Smooth muscle cell (in vitro differentiated cells): Measurements from ENCODE around the gene SELENBP1. TPM values are rescaled to one million over a fixed set of nuclear protein-coding genes. Genes with fewer than 3 reads are reported as not detected.
A peak's percentile ranks its signal among the peaks of the same experiment; 100 is the strongest.

Experiments used
- DNase-seq: peaks from one replicate; lab custom pipeline; 2025; ENCODE audit not compliant: unreplicated experiment; lab: John Stamatoyannopoulos, UW
- H2AFZ ChIP-seq: fragments of 200-600 bp; sonication (generic); 2 replicates; pipeline ENCODE4 v1.6.0; 2016; ENCODE audit warnings: antibody characterized with exemption, low read depth, mild to moderate bottlenecking
- H3F3A ChIP-seq: fragments of 200-600 bp; sonication (generic); 2 replicates; pipeline ENCODE4 v1.6.0; 2017; ENCODE audit warnings: antibody characterized with exemption, low read depth
- H3K27ac ChIP-seq: fragments of 200-600 bp; sonication (generic); 2 replicates; pipeline ENCODE4 v1.5.1; 2016; ENCODE audit warnings: low read depth, mild to moderate bottlenecking
- H3K27me3 ChIP-seq: fragments of 200-600 bp; sonication (generic); 2 replicates; pipeline ENCODE4 v1.6.1; 2016; ENCODE audit warnings: low read depth, mild to moderate bottlenecking
- H3K36me3 ChIP-seq: fragments of 200-600 bp; sonication (generic); 2 replicates; pipeline ENCODE4 v1.5.1; 2016; ENCODE audit warnings: low read depth
- H3K4me1 ChIP-seq: fragments of 200-600 bp; sonication (generic); 2 replicates; pipeline ENCODE4 v1.5.1; 2016; ENCODE audit warnings: low read depth
- H3K4me2 ChIP-seq: fragments of 200-600 bp; sonication (generic); 2 replicates; pipeline ENCODE4 v1.6.0; 2016; ENCODE audit warnings: mild to moderate bottlenecking
- H3K4me3 ChIP-seq: fragments of 200-600 bp; sonication (generic); 2 replicates; pipeline ENCODE4 v1.5.1; 2016; ENCODE audit warnings: mild to moderate bottlenecking
- H3K79me2 ChIP-seq: fragments of 200-600 bp; sonication (generic); 2 replicates; pipeline ENCODE4 v1.6.0; 2016; ENCODE audit warnings: low read depth, mild to moderate bottlenecking
- H3K9ac ChIP-seq: fragments of 200-600 bp; sonication (generic); 2 replicates; pipeline ENCODE4 v1.6.0; 2016; ENCODE audit warnings: low read depth
- H3K9me3 ChIP-seq: fragments of 200-600 bp; sonication (generic); replicated peaks from 2 replicates; pipeline ENCODE4 v1.5.1; 2016; ENCODE audit warnings: low read depth
- H4K20me1 ChIP-seq: fragments of 200-600 bp; sonication (generic); 2 replicates; pipeline ENCODE4 v1.6.0; 2016; ENCODE audit warnings: low read depth
- CTCF ChIP-seq: fragments of 200-600 bp; sonication (generic); IDR thresholded peaks from 2 replicates; pipeline ENCODE4 v1.5.1; 2017; ENCODE audit warnings: borderline replicate concordance, mild to moderate bottlenecking, antibody characterized with exemption; ENCODE audit not compliant: insufficient read depth, poor library complexity, severe bottlenecking
- WGBS: methylation state at CpG from one replicate; pipeline ENCODE4 v1.1.7; 2016; ENCODE audit warnings: low lambda C conversion rate; 5-methylcytosine and 5-hydroxymethylcytosine counted together
- polyA plus RNA-seq: library from polyadenylated mRNA; unstranded; fragments of >200 nt; fragmentation: Nextera tagmentation; extraction: Ambion mirVana; gene quantifications from 2 replicates; pipeline ENCODE4 v1.2.1, GENCODE V29; 2016
- total RNA-seq: library from RNA; depleted of rRNA; stranded (reverse); fragments of >200 nt; gene quantifications from 2 replicates; pipeline ENCODE4 v1.2.3, GENCODE V29; 2014

SELENBP1 gene
- total and polyA plus RNA-seq, 2 experiments from 2014 or later, result 22.0 to 40.2 TPM

- Histone ChIP-seq H3K27me3 (no peaks in the 10 kb centered on the region), H3K79me2 (peaks cover 67% of the 10 kb centered on the region), H3K4me3 (no peak overlapping the region), H3K9me3 (no peaks in the 10 kb centered on the region), H3K9ac (no peak overlapping the region), H3F3A (no peaks in the 10 kb centered on the region), H3K4me1 (peaks cover 9% of the 10 kb centered on the region), H3K27ac (peak overlapping the region; percentile 5), H2AFZ (no peak overlapping the region), H4K20me1 (peaks cover 10% of the 10 kb centered on the region), H3K4me2 (no peak overlapping the region), H3K36me3 (no peaks in the 10 kb centered on the region)
- no peak for DNase-seq
- TF ChIP-seq CTCF, result no peak
- WGBS, result 98% methylated on average over 4 of the region's 4 CpGs
These were observed 48.0 kb downstream of the SELENBP1 start for GRCh38 chr1:151324390-151324930.

- TF ChIP-seq CTCF, result no peak
- Histone ChIP-seq H3K4me1 (no peaks in the 10 kb centered on the region), H3K79me2 (peaks cover 49% of the 10 kb centered on the region), H3K36me3 (no peaks in the 10 kb centered on the region), H3K4me2 (no peak overlapping the region), H2AFZ (no peak overlapping the region), H3K9me3 (no peaks in the 10 kb centered on the region), H3K4me3 (no peak overlapping the region), H3K9ac (no peak overlapping the region), H4K20me1 (peaks cover 9% of the 10 kb centered on the region), H3K27me3 (no peaks in the 10 kb centered on the region), H3F3A (no peaks in the 10 kb centered on the region), H3K27ac (no peak overlapping the region)
- WGBS, result 95% methylated on average over 3 of the region's 3 CpGs
- no peak for DNase-seq
These were observed 53.5 kb downstream of the SELENBP1 start for GRCh38 chr1:151318975-151319374.

GRCh38 chr1:151315565-151316235 is 56.8 kb downstream of the SELENBP1 start:
- no peaks in the 10 kb centered on the region for H3K27me3 ChIP-seq
- H2AFZ ChIP-seq, result no peak overlapping the region
- TF ChIP-seq CTCF, result no peak
- no peak overlapping the region for H3K9ac ChIP-seq
- 96% methylated on average over 17 of the region's 17 CpGs for WGBS
- peaks cover 13% of the 10 kb centered on the region for H4K20me1 ChIP-seq
- no peak overlapping the region for H3K4me2 ChIP-seq
- H3K27ac ChIP-seq, result no peak overlapping the region
- no peaks in the 10 kb centered on the region for H3K9me3 ChIP-seq
- no peak overlapping the region for H3K4me3 ChIP-seq
- DNase-seq, result no peak
- no peaks in the 10 kb centered on the region for H3K36me3 ChIP-seq
- peaks cover 19% of the 10 kb centered on the region for H3K79me2 ChIP-seq
- peaks cover 20% of the 10 kb centered on the region for H3F3A ChIP-seq
- peaks cover 12% of the 10 kb centered on the region for H3K4me1 ChIP-seq

Other genes starting within 250 kb of the SELENBP1 start
- 9.3 and 9.5 TPM in 2 replicates for gene SEMA6C, start 226.1 kb downstream of the SELENBP1 start, total RNA-seq
- gene SEMA6C, start 226.1 kb downstream of the SELENBP1 start, polyA plus RNA-seq, result 8.1 and 10.4 TPM in 2 replicates
- gene TNFAIP8L2, start 216.1 kb downstream of the SELENBP1 start, total RNA-seq, result not detected in 2 replicates
- gene TNFAIP8L2, start 216.1 kb downstream of the SELENBP1 start, polyA plus RNA-seq, result 0.14 TPM in 1 of 2 replicates, not detected in the other
- gene LYSMD1, start 206.8 kb downstream of the SELENBP1 start, total RNA-seq, result 9.7 and 17.8 TPM in 2 replicates
- gene LYSMD1, start 206.8 kb downstream of the SELENBP1 start, polyA plus RNA-seq, result 1.9 and 2.5 TPM in 2 replicates
- gene SCNM1, start 206.6 kb downstream of the SELENBP1 start, total RNA-seq, result 49.7 and 58.6 TPM in 2 replicates
- 94.8 and 105 TPM in 2 replicates for gene SCNM1, start 206.6 kb downstream of the SELENBP1 start, polyA plus RNA-seq
- not detected in 2 replicates for gene TMOD4, start 196.7 kb downstream of the SELENBP1 start, total RNA-seq
- gene TMOD4, start 196.7 kb downstream of the SELENBP1 start, polyA plus RNA-seq, result 0.37 TPM in 1 of 2 replicates, not detected in the other
- gene VPS72, start 182.5 kb downstream of the SELENBP1 start, total RNA-seq, result 35.0 and 44.9 TPM in 2 replicates
- 57.9 and 74.1 TPM in 2 replicates for gene VPS72, start 182.5 kb downstream of the SELENBP1 start, polyA plus RNA-seq
- gene PIP5K1A, start 174.2 kb downstream of the SELENBP1 start, total RNA-seq, result 54.6 and 78.2 TPM in 2 replicates
- 24.1 and 25.8 TPM in 2 replicates for gene PIP5K1A, start 174.2 kb downstream of the SELENBP1 start, polyA plus RNA-seq
- gene PSMD4, start 118.0 kb downstream of the SELENBP1 start, total RNA-seq, result 97.2 and 109 TPM in 2 replicates
- gene PSMD4, start 118.0 kb downstream of the SELENBP1 start, polyA plus RNA-seq, result 192 and 198 TPM in 2 replicates
- 10.7 and 13.1 TPM in 2 replicates for gene ZNF687, start 90.4 kb downstream of the SELENBP1 start, total RNA-seq
- gene ZNF687, start 90.4 kb downstream of the SELENBP1 start, polyA plus RNA-seq, result 2.4 and 4.2 TPM in 2 replicates
- gene PI4KB, start 45.3 kb downstream of the SELENBP1 start, total RNA-seq, result 28.0 and 32.2 TPM in 2 replicates
- 46.7 and 58.7 TPM in 2 replicates for gene PI4KB, start 45.3 kb downstream of the SELENBP1 start, polyA plus RNA-seq
- gene RFX5, start 25.5 kb downstream of the SELENBP1 start, total RNA-seq, result 22.7 and 53.0 TPM in 2 replicates
- gene RFX5, start 25.5 kb downstream of the SELENBP1 start, polyA plus RNA-seq, result 12.4 and 16.3 TPM in 2 replicates
- gene PSMB4, start 26.9 kb upstream of the SELENBP1 start, total RNA-seq, result 308 and 316 TPM in 2 replicates
- gene PSMB4, start 26.9 kb upstream of the SELENBP1 start, polyA plus RNA-seq, result 88.6 and 94.1 TPM in 2 replicates
- 40.9 and 47.0 TPM in 2 replicates for gene POGZ, start 86.8 kb upstream of the SELENBP1 start, total RNA-seq
- gene POGZ, start 86.8 kb upstream of the SELENBP1 start, polyA plus RNA-seq, result 20.5 and 24.8 TPM in 2 replicates
- 0.76 and 17.0 TPM in 2 replicates for gene CGN, start 138.7 kb upstream of the SELENBP1 start, total RNA-seq
- gene CGN, start 138.7 kb upstream of the SELENBP1 start, polyA plus RNA-seq, result 0.70 and 2.5 TPM in 2 replicates
- 19.6 and 20.0 TPM in 2 replicates for gene TUFT1, start 167.6 kb upstream of the SELENBP1 start, total RNA-seq
- gene TUFT1, start 167.6 kb upstream of the SELENBP1 start, polyA plus RNA-seq, result 15.1 and 30.7 TPM in 2 replicates
- gene SNX27, start 239.3 kb upstream of the SELENBP1 start, total RNA-seq, result 20.9 and 22.6 TPM in 2 replicates
- gene SNX27, start 239.3 kb upstream of the SELENBP1 start, polyA plus RNA-seq, result 11.9 and 12.0 TPM in 2 replicates